MM.1S (cell line): ENCODE data around the gene IGIP.

Source experiments
- EZH2 ChIP-seq: fragments of 300-600 bp; sonication (generic); optimal IDR thresholded peaks from 2 replicates; pipeline ENCODE3; 2017; ENCODE audit warnings: low read depth, mild to moderate bottlenecking, antibody characterized with exemption, low read length, mixed read lengths
- EZH2phosphoT487 ChIP-seq: fragments of 300-600 bp; sonication (generic); IDR thresholded peaks from 2 replicates; pipeline ENCODE4 v1.6.1; 2018; ENCODE audit warnings: antibody characterized with exemption, low read length
- TF ChIP-seq, protein P1 (sequence below): fragments of 300-600 bp; sonication (generic); IDR thresholded peaks from 2 replicates; pipeline ENCODE4 v1.5.1; 2016; ENCODE audit warnings: antibody characterized with exemption, low read length, mixed read lengths

DNA sequence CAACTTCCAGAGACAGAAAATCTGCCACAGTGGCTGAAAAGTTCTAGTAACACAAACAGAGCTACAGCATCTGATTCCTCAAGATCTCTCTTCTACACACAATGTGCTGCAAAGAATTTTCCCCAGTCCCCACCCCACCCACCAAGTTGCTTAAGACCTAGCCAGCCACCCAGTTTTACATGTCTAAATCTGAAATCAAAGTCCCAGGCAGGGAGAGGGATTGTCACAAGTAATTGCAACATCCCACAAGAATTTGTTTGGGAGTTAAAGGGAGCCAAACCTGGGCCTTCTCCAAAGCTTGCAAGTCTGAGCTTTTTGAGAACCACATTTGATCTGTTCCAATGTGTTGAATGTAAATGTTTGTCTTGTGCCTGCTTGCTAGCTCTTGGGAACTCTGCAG is 15.5 kb downstream of the IGIP start:
- TF ChIP-seq, protein P1, sequence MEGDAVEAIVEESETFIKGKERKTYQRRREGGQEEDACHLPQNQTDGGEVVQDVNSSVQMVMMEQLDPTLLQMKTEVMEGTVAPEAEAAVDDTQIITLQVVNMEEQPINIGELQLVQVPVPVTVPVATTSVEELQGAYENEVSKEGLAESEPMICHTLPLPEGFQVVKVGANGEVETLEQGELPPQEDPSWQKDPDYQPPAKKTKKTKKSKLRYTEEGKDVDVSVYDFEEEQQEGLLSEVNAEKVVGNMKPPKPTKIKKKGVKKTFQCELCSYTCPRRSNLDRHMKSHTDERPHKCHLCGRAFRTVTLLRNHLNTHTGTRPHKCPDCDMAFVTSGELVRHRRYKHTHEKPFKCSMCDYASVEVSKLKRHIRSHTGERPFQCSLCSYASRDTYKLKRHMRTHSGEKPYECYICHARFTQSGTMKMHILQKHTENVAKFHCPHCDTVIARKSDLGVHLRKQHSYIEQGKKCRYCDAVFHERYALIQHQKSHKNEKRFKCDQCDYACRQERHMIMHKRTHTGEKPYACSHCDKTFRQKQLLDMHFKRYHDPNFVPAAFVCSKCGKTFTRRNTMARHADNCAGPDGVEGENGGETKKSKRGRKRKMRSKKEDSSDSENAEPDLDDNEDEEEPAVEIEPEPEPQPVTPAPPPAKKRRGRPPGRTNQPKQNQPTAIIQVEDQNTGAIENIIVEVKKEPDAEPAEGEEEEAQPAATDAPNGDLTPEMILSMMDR, result no peak
- TF ChIP-seq EZH2 (no peak), EZH2phosphoT487 (no peak)
